Head of caudate nucleus (tissue), 42 donors: Measurements from ENCODE around the gene VAPB.

Source experiments
- DNase-seq, 42 donors: peaks; one replicate each; pipeline versions ENCODE4 v3.0.0 to v3.0.0-alpha.2; 2020 to 2021; ENCODE audit warnings: mixed read lengths in 7 of 42
- intact Hi-C: fragments of 100-400 bp; cut with DNase I; formaldehyde crosslinking; loops from one replicate; pipeline ENCODE4 v1.15.0; 2022

The VAPB gene

GRCh38 chr20:58448958-58449357 lies 59.9 kb downstream of the VAPB start:
- intact Hi-C loops, result no loop called here

GRCh38 chr20:58449681-58450221 lies 60.7 kb downstream of the VAPB start:
- peak in 32 of 42 donors; percentile 8 to 81 (median 39) for DNase-seq
- intact Hi-C loops, result no loop called here

More at GRCh38 chr20:58448958-58449357, 59.9 kb downstream of the VAPB start:
- DNase-seq, result peak in 1 of 42 donors; percentile 19

- intact Hi-C loops, result no loop called here
- no peak for DNase-seq
These were observed 61.2 kb downstream of the VAPB start for GRCh38 chr20:58450254-58450653.

GRCh38 chr20:58452667-58453255 lies 63.7 kb downstream of the VAPB start:
- intact Hi-C loops, result no loop called here
- DNase-seq, result no peak

- intact Hi-C loops, result no loop called here
- no peak for DNase-seq
These were observed 64.4 kb downstream of the VAPB start for GRCh38 chr20:58453391-58453790.

GRCh38 chr20:58454460-58454859 lies 65.4 kb downstream of the VAPB start:
- intact Hi-C loops, result no loop called here
- DNase-seq, result no peak

- no peak for DNase-seq
- intact Hi-C loops, result no loop called here
These were observed 68.2 kb downstream of the VAPB start for GRCh38 chr20:58457083-58457695.

- intact Hi-C loops, result no loop called here
- no peak for DNase-seq
These were observed 69.5 kb downstream of the VAPB start for GRCh38 chr20:58458342-58459057.

GRCh38 chr20:58459058-58459750 lies 70.2 kb downstream of the VAPB start:
- DNase-seq, result no peak
- intact Hi-C loops, result no loop called here

- DNase-seq, result peak in 1 of 42 donors; percentile 18
- intact Hi-C loops, result no loop called here
These were observed 72.1 kb downstream of the VAPB start for GRCh38 chr20:58461104-58461503.

GRCh38 chr20:58461899-58462298 lies 72.9 kb downstream of the VAPB start:
- DNase-seq, result no peak
- intact Hi-C loops, result no loop called here

GRCh38 chr20:58463256-58463655 lies 74.2 kb downstream of the VAPB start:
- no peak for DNase-seq
- intact Hi-C loops, result no loop called here

- DNase-seq, result no peak
- intact Hi-C loops, result no loop called here
These were observed 75.8 kb downstream of the VAPB start for GRCh38 chr20:58464838-58465237.

- intact Hi-C loops, result no loop called here
- DNase-seq, result no peak
These were observed 77.2 kb downstream of the VAPB start for GRCh38 chr20:58466095-58466708.

- no peak for DNase-seq
- intact Hi-C loops, result no loop called here
These were observed 77.9 kb downstream of the VAPB start for GRCh38 chr20:58466729-58467571.

- intact Hi-C loops, result no loop called here
- no peak for DNase-seq
These were observed 78.8 kb downstream of the VAPB start for GRCh38 chr20:58467572-58468527.

GRCh38 chr20:58469616-58470015 lies 80.6 kb downstream of the VAPB start:
- no peak for DNase-seq

More at GRCh38 chr20:58469616-58470015, 80.6 kb downstream of the VAPB start:
- intact Hi-C loops, result no loop called here
